HG03558 (cell line): ENCODE results near the gene RNF220.
"Not testable (repeated sequence)": the region's sequence is repeated elsewhere in the genome, so short reads cannot be mapped to it uniquely, and the experiment has no call there.

ENCODE experiments used
- ATAC-seq: cut with Tn5 transposase; IDR thresholded peaks from one replicate; pipeline ENCODE4 v1.9.1; 2021; ENCODE audit warnings: moderate number of reproducible peaks; ENCODE audit not compliant: unreplicated experiment; ENCODE audit errors: extremely low read depth

Gene RNF220

DNA sequence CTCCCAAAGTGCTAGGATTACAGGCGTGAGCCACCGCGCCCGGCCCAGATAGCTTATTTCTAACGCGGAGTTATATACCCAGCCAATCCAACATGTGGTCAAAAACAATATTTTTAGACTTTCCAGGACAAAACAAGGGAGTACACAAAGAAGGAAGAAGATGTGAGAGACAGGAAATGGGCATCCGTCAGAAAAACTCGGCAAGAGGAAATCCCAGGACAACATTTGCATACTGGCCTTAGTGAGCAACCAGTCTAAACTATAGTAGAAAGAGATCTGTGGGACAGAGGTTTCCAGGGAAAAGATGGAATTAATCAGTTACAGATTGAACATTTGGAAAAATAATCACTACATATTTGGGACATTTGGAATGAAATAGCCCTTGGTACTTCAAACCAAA, 280.8 kb downstream of the RNF220 start:
- ATAC-seq = no peak

- ATAC-seq = no peak
These were observed 283.8 kb downstream of the RNF220 start for GRCh38 chr1:44688760-44689446.

GRCh38 chr1:44689447-44689765, 284.4 kb downstream of the RNF220 start:
- ATAC-seq = no peak

- no peak for ATAC-seq
These were observed 288.1 kb downstream of the RNF220 start for GRCh38 chr1:44693159-44693558.

DNA sequence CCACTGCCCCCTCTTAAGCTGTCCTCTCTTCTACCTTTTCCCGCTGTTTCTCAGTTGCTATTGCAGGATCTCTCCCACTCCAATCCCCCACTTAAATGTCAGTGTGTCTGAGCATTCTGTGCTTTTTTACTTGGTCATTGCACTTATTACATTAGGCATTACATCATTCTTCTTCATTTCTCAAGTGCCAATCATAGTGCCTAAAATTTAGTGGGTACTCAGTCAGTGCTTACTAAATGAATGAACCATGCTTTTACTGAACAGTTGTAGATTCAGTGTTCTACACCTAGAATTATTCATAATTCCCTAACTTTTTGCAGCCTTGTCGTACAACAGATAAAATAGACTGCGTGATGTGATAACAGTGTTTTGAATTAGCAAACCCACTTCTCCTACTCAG, 288.8 kb downstream of the RNF220 start:
- no peak for ATAC-seq

- no peak for ATAC-seq
These were observed 289.9 kb downstream of the RNF220 start for GRCh38 chr1:44694863-44695478.

DNA sequence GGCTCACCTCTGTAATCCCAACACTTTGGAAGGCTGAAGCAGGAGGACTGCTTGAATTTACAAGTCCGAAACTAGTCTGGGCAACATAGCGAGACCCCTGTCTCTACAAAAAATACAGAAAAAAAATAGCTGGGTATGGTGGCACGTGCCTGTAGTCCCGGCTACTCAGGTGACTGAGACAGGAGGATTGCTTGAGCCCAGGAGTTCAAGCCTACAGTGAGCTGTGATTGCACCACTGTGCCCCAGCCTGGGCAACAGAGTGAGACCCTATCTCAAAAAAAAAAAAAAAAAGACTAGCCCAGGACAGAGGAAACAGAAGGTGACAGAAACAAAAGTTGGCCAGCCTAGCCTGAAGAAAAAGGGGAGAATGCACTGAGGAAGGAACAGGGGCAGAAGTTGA, 290.6 kb downstream of the RNF220 start:
- ATAC-seq = no peak

- no peak for ATAC-seq
These were observed 291.0 kb downstream of the RNF220 start for GRCh38 chr1:44696101-44696500.

DNA sequence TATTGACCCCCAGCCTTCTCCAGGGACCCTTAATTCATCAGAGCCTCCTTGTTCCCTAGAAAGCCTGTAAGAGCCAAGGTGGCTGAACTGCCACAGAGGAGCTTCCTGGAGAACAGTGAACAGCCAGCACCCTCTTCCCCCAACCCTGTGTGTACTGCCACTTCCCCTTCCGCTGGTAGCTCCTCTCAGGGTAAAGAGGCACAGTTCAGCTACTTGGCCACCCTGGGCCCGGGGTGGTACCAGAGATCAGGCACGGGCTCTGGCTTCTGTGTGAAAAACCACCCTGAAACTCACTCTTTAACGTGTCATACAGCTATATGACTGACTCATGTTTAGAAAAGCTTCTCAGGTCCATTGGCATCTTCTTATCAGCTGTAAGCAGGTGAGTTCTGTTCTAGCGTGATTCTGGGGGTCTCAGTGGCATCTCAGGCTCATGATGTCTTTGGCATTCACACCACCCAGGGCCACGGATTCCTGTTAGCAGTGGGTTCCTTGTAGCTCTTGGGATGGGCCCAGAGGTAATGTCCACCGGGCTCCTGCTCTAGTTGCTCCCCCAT, 291.8 kb downstream of the RNF220 start:
- ATAC-seq = no peak

- no peak for ATAC-seq
These were observed 293.1 kb downstream of the RNF220 start for GRCh38 chr1:44698138-44698537.

DNA sequence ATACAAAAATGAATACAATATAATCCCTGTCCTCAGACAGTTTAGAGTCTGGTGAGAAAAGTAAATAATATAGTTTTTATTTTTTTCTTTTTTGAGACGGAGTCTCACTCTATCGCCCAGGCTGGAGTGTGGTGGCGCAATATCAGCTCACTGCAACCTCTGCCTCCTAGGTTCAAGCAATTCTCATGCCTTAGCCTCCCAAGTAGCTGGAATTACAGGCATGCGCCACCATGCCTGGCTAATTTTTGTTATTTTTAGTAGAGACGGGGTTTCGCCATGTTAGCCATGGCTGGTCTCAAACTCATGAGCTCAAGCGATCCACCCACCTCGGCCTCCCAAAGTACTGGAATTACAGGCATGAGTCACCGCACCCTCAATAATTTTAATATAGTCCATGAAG, 294.3 kb downstream of the RNF220 start:
- ATAC-seq = not testable (repeated sequence)

DNA sequence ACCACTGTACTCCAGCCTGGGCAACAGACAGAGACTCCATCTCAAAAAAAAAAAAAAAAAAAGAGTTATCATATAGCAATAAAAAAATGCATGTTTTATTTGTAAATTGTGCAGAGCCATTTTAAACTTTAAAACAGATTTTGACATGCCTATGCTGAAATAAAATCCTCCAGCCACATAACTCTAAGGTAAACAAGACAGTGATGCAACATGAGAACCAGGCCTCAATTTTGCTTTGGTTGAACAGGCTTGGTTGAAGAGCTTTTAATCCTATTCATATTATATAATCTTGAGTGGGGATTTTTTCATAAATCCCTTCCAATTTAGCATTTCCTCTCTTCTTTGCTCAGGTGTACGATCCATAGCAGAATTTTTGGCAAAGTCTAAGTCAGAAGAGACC, 295.5 kb downstream of the RNF220 start:
- ATAC-seq = no peak

- ATAC-seq = no peak
These were observed 296.1 kb downstream of the RNF220 start for GRCh38 chr1:44701141-44701573.
